ENCODE results near the gene DOCK1. TPM values are rescaled to one million over a fixed set of nuclear protein-coding genes. Genes with fewer than 3 reads are reported as not detected.

Gene DOCK1
- total RNA-seq, 3 donors from 2014 or later, result 50.4 to 101 (median 69.2) TPM

- intact Hi-C loops (cut with DNase I; ENCODE audit: low total_unique reads), result no loop called here
- Histone ChIP-seq H3K4me1 (peaks cover 4 to 8% of the 10 kb centered on the region in 2 donors), H3K36me3 (no peaks in the 10 kb centered on the region), H3K9me3 (no peaks in the 10 kb centered on the region), H3K4me3 (peak within 1 kb of the TSS; percentile 40 to 77 (median 56)), H3K27ac (no peak within 1 kb of the TSS), H3K27me3 (no peaks in the 10 kb centered on the region)
- DNase-seq (ENCODE audit: low spot score in 2 of 2), result peak in 1 of 2 donors; percentile 56
- no peak for TF ChIP-seq POLR2A (IDR thresholded peaks at IDR 0.05)
- no peak for TF ChIP-seq POLR2AphosphoS5 (IDR thresholded peaks at IDR 0.05)
- no peak for TF ChIP-seq CTCF (IDR thresholded peaks at IDR 0.05)
Measured at GRCh38 chr10:127196282-127197153, 291.3 kb downstream of the DOCK1 start, which contains the start of gene INSYN2A. Gene INSYN2A, minus strand, starts transcription at chr10:127196591. Its CDS starts 20,196 bp downstream, at chr10:127176395.

GRCh38 chr10:127197154-127197432, 291.9 kb downstream of the DOCK1 start:
- no peak for TF ChIP-seq CTCF (IDR thresholded peaks at IDR 0.05)
- no peak for TF ChIP-seq POLR2A (IDR thresholded peaks at IDR 0.05)
- no peak for TF ChIP-seq POLR2AphosphoS5 (IDR thresholded peaks at IDR 0.05)
- no peaks in the 10 kb centered on the region for H3K27me3 ChIP-seq

GRCh38 chr10:127198307-127198706, 293.1 kb downstream of the DOCK1 start:
- no peak for DNase-seq (ENCODE audit: low spot score in 2 of 2)
- H3K9me3 ChIP-seq, result no peaks in the 10 kb centered on the region
- H3K4me1 ChIP-seq, result peaks cover 4 to 8% of the 10 kb centered on the region in 2 donors
- H3K4me3 ChIP-seq, result no peak overlapping the region
- intact Hi-C loops (cut with DNase I; ENCODE audit: low total_unique reads), result no loop called here
- H3K27ac ChIP-seq, result no peak overlapping the region
- no peaks in the 10 kb centered on the region for H3K27me3 ChIP-seq
- TF ChIP-seq CTCF (IDR thresholded peaks at IDR 0.05) (peak in 1 of 3 donors; percentile 33), POLR2A (IDR thresholded peaks at IDR 0.05) (no peak)
- H3K36me3 ChIP-seq, result no peaks in the 10 kb centered on the region

More at GRCh38 chr10:127197154-127197432, 291.9 kb downstream of the DOCK1 start:
- no peaks in the 10 kb centered on the region for H3K9me3 ChIP-seq
- H3K4me1 ChIP-seq, result peaks cover 4 to 8% of the 10 kb centered on the region in 2 donors
- peak overlapping the region in 2 of 3 donors; percentile 56 to 77 for H3K4me3 ChIP-seq
- H3K36me3 ChIP-seq, result no peaks in the 10 kb centered on the region
- DNase-seq (ENCODE audit: low spot score in 2 of 2), result no peak
- no peak overlapping the region for H3K27ac ChIP-seq
- intact Hi-C loops (cut with DNase I; ENCODE audit: low total_unique reads), result no loop called here

- no peak for DNase-seq (ENCODE audit: low spot score in 2 of 2)
- intact Hi-C loops (cut with DNase I; ENCODE audit: low total_unique reads), result no loop called here
- H3K4me1 ChIP-seq, result peaks cover 4 to 8% of the 10 kb centered on the region in 2 donors
- no peaks in the 10 kb centered on the region for H3K9me3 ChIP-seq
- TF ChIP-seq CTCF (IDR thresholded peaks at IDR 0.05) (no peak), POLR2A (IDR thresholded peaks at IDR 0.05) (no peak), POLR2AphosphoS5 (IDR thresholded peaks at IDR 0.05) (no peak)
- H3K27ac ChIP-seq, result no peak overlapping the region
- H3K4me3 ChIP-seq, result no peak overlapping the region
- no peaks in the 10 kb centered on the region for H3K27me3 ChIP-seq
- H3K36me3 ChIP-seq, result no peaks in the 10 kb centered on the region
Measured at GRCh38 chr10:127198721-127199120, 293.5 kb downstream of the DOCK1 start.

- Histone ChIP-seq H3K4me3 (no peak overlapping the region), H3K9me3 (no peaks in the 10 kb centered on the region), H3K27ac (no peak overlapping the region), H3K27me3 (no peaks in the 10 kb centered on the region), H3K4me1 (no peaks in the 10 kb centered on the region), H3K36me3 (no peaks in the 10 kb centered on the region)
- TF ChIP-seq POLR2AphosphoS5 (IDR thresholded peaks at IDR 0.05), result no peak
- TF ChIP-seq CTCF (IDR thresholded peaks at IDR 0.05), result no peak
- TF ChIP-seq POLR2A (IDR thresholded peaks at IDR 0.05), result no peak
- DNase-seq (ENCODE audit: low spot score in 2 of 2), result no peak
- intact Hi-C loops (cut with DNase I; ENCODE audit: low total_unique reads), result no loop called here
Measured at GRCh38 chr10:127200646-127201045, 295.4 kb downstream of the DOCK1 start.

All from breast epithelium (tissue), 4 donors.